GM23248 (cell line): ENCODE measurements around the gene APOL3. TPM values are rescaled to one million over a fixed set of nuclear protein-coding genes. Genes with fewer than 3 reads are reported as not detected.
"Not testable (repeated sequence)": the region's sequence is repeated elsewhere in the genome, so short reads cannot be mapped to it uniquely, and the experiment has no call there.

Source experiments
- DNase-seq: peaks from one replicate; pipeline ENCODE4 v3.0.0-alpha.2; 2015
- H2AFZ ChIP-seq: fragments of 200-600 bp; sonication (generic); 2 replicates; pipeline ENCODE4 v1.6.1; 2016; ENCODE audit warnings: antibody characterized with exemption
- H3F3A ChIP-seq: fragments of 200-600 bp; sonication (generic); 2 replicates; pipeline ENCODE4 v1.6.1; 2016; ENCODE audit warnings: mild to moderate bottlenecking, antibody characterized with exemption, mixed run types; ENCODE audit not compliant: insufficient read depth
- H3K27ac ChIP-seq: fragments of 200-600 bp; sonication (generic); 2 replicates; pipeline ENCODE4 v1.5.1; 2016; ENCODE audit warnings: mild to moderate bottlenecking
- H3K27me3 ChIP-seq: fragments of 200-600 bp; sonication (generic); replicated peaks from 2 replicates; pipeline ENCODE4 v1.6.1; 2016; ENCODE audit warnings: mild to moderate bottlenecking; ENCODE audit not compliant: insufficient read depth
- H3K36me3 ChIP-seq: fragments of 200-600 bp; sonication (generic); 2 replicates; pipeline ENCODE4 v1.6.1; 2016; ENCODE audit warnings: low read depth, mild to moderate bottlenecking
- H3K4me1 ChIP-seq: fragments of 200-600 bp; sonication (generic); 2 replicates; pipeline ENCODE4 v1.6.1; 2016; ENCODE audit warnings: mild to moderate bottlenecking; ENCODE audit not compliant: insufficient read depth
- H3K4me2 ChIP-seq: fragments of 200-600 bp; sonication (generic); one replicate; pipeline ENCODE4 v1.6.1; 2016; ENCODE audit warnings: mild to moderate bottlenecking; ENCODE audit not compliant: unreplicated experiment
- H3K4me3 ChIP-seq: fragments of 200-600 bp; sonication (generic); 2 replicates; pipeline ENCODE4 v1.5.1; 2016; ENCODE audit warnings: mild to moderate bottlenecking
- H3K79me2 ChIP-seq: fragments of 200-600 bp; sonication (generic); 2 replicates; pipeline ENCODE4 v1.6.1; 2016; ENCODE audit warnings: mild to moderate bottlenecking; ENCODE audit not compliant: insufficient read depth
- H3K9ac ChIP-seq: fragments of 200-600 bp; sonication (generic); 2 replicates; pipeline ENCODE4 v1.6.1; 2016; ENCODE audit warnings: mild to moderate bottlenecking
- H3K9me2 ChIP-seq: fragments of 200-600 bp; sonication (generic); 2 replicates; pipeline ENCODE4 v1.6.1; 2016; ENCODE audit warnings: mixed run types, mild to moderate bottlenecking, moderate library complexity; ENCODE audit not compliant: insufficient read depth
- H3K9me3 ChIP-seq: fragments of 200-600 bp; sonication (generic); one replicate; pipeline ENCODE4 v1.6.1; 2017; ENCODE audit warnings: low read depth
- H4K20me1 ChIP-seq: fragments of 200-600 bp; sonication (generic); 2 replicates; pipeline ENCODE4 v1.6.0; 2016; ENCODE audit not compliant: insufficient read depth
- EZH2 ChIP-seq: fragments of 200-600 bp; sonication (generic); IDR thresholded peaks from 2 replicates; pipeline ENCODE4 v1.6.1; 2018; ENCODE audit warnings: antibody characterized with exemption, mild to moderate bottlenecking; ENCODE audit not compliant: insufficient read depth, poor library complexity, severe bottlenecking
- EZH2phosphoT487 ChIP-seq: fragments of 200-600 bp; sonication (generic); IDR thresholded peaks from 2 replicates; pipeline ENCODE4 v1.6.1; 2018; ENCODE audit warnings: antibody characterized with exemption, moderate library complexity, mild to moderate bottlenecking, low read depth; ENCODE audit not compliant: insufficient read depth
- WGBS, 2 experiments: methylation state at CpG; one replicate each; pipeline ENCODE4 v1.1.6; 2015 to 2017; ENCODE audit warnings: low lambda C conversion rate in 2 of 2, low coverage in 1 of 2; ENCODE audit errors: missing lambda C conversion rate in 2 of 2; 5-methylcytosine and 5-hydroxymethylcytosine counted together
- in situ Hi-C: fragments of 300-500 bp; cut with MboI; formaldehyde crosslinking; loops from 2 replicates; pipeline ENCODE4 v1.15.0; 2020
- polyA plus RNA-seq: library from polyadenylated mRNA; unstranded; fragments of >200 nt; fragmentation: Nextera tagmentation; extraction: Ambion mirVana; gene quantifications from 2 replicates; pipeline ENCODE4 v1.2.1, GENCODE V29; 2016
- total RNA-seq: library from RNA; depleted of rRNA; stranded (reverse); fragments of >200 nt; shearing (Covaris generic); gene quantifications from 2 replicates; pipeline ENCODE4 v1.2.3, GENCODE V29; 2014; rRNA removed

The APOL3 gene
- total and polyA plus RNA-seq, 2 experiments from 2014 or later = 4.0 to 5.5 TPM

GRCh38 chr22:36100134-36100824 is 60.3 kb downstream of the APOL3 start:
- no peaks in the 10 kb centered on the region for H4K20me1 ChIP-seq
- no peaks in the 10 kb centered on the region for H3K27me3 ChIP-seq
- no peaks in the 10 kb centered on the region for H3K9me3 ChIP-seq
- H3K9me2 ChIP-seq = no peaks in the 10 kb centered on the region
- in situ Hi-C loops = loop anchor here (25.0 kb wide), 1 partner anchor 663 kb away; no protein-coding TSS in a partner anchor
- H3K4me3 ChIP-seq = no peak overlapping the region
- H3K4me1 ChIP-seq = no peaks in the 10 kb centered on the region
- H3K9ac ChIP-seq = no peak overlapping the region
- no peak overlapping the region for H3K4me2 ChIP-seq
- H3K27ac ChIP-seq = no peak overlapping the region
- H3K36me3 ChIP-seq = no peaks in the 10 kb centered on the region
- H2AFZ ChIP-seq = no peak overlapping the region
- no peaks in the 10 kb centered on the region for H3F3A ChIP-seq
- TF ChIP-seq EZH2phosphoT487 = no peak
- no peak for TF ChIP-seq EZH2
- 66 to 68% methylated on average over 9 of the region's 9 CpGs for WGBS, 2 experiments
- H3K79me2 ChIP-seq = no peaks in the 10 kb centered on the region
- no peak for DNase-seq

- H3F3A ChIP-seq, H3K9ac ChIP-seq, in situ Hi-C loops, H3K4me3 ChIP-seq, H3K4me2 ChIP-seq, H2AFZ ChIP-seq, H3K27me3 ChIP-seq, H3K36me3 ChIP-seq, H3K27ac ChIP-seq, H3K4me1 ChIP-seq, H3K79me2 ChIP-seq, DNase-seq, H4K20me1 ChIP-seq, H3K9me3 ChIP-seq, H3K9me2 ChIP-seq: not testable (repeated sequence)
- WGBS, 2 experiments = 82% methylated on average over 10 of the region's 10 CpGs
Measured at GRCh38 chr22:36099561-36099960, 61.0 kb downstream of the APOL3 start.

DNA sequence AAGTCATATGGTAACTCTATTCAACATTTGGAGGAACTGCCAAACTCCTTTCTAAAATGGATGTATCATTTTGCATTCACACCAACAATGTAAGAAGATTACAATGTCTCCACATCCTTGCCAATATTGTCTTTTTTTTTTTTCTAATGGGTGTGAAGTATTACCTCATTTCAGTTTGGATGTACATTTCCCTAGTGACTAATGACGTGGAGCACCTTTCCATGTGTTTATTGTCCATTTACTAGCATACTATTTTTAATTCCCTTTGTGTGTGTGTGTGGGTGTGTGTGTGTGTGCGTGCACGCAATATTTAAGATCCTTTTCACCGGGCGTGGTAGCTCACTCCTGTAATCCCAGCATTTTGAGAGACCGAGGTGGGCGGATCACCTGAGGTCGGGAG is 62.7 kb downstream of the APOL3 start:
- Histone ChIP-seq H3K79me2 (no peaks in the 10 kb centered on the region), H4K20me1 (no peaks in the 10 kb centered on the region), H3K36me3 (no peaks in the 10 kb centered on the region), H3K9me3 (no peaks in the 10 kb centered on the region), H3K9me2 (no peaks in the 10 kb centered on the region), H3K27me3 (no peaks in the 10 kb centered on the region), H3K9ac (no peak overlapping the region), H2AFZ (no peak overlapping the region), H3K4me3 (no peak overlapping the region), H3K4me2 (no peak overlapping the region), H3K4me1 (no peaks in the 10 kb centered on the region), H3K27ac (no peak overlapping the region), H3F3A (no peaks in the 10 kb centered on the region)
- 86% methylated on average over 8 of the region's 8 CpGs for WGBS, 2 experiments
- in situ Hi-C loops = no loop called here
- DNase-seq = no peak
- TF ChIP-seq EZH2phosphoT487 (no peak), EZH2 (no peak)

DNA sequence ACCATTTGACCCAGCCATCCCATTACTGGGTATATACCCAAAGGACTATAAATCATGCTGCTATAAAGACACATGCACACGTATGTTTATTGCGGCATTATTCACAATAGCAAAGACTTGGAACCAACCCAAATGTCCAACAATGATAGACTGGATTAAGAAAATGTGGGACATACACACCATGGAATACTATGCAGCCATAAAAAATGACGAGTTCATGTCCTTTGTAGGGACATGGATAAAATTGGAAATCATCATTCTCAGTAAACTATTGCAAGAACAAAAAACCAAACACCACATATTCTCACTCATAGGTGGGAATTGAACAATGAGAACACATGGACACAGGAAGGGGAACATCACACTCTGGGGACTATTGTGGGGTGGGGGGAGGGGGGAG is 69.8 kb downstream of the APOL3 start:
- WGBS, 2 experiments = 82 to 88% methylated on average over 3 of the region's 3 CpGs
- DNase-seq, H3K27ac ChIP-seq, H3K4me2 ChIP-seq, H3F3A ChIP-seq, H3K79me2 ChIP-seq, H3K9me3 ChIP-seq, in situ Hi-C loops, H3K9ac ChIP-seq, H3K4me3 ChIP-seq, H3K27me3 ChIP-seq, H4K20me1 ChIP-seq, H3K9me2 ChIP-seq, H3K36me3 ChIP-seq, H3K4me1 ChIP-seq, H2AFZ ChIP-seq: not testable (repeated sequence)

Other genes with a start within 250 kb of the APOL3 start
- gene RBFOX2, start 131.9 kb downstream of the APOL3 start, total RNA-seq = 136 and 139 TPM in 2 replicates
- gene RBFOX2, start 131.9 kb downstream of the APOL3 start, polyA plus RNA-seq = 127 and 135 TPM in 2 replicates
- gene APOL4, start 41.1 kb upstream of the APOL3 start, total RNA-seq = not detected in 2 replicates
- gene APOL4, start 41.1 kb upstream of the APOL3 start, polyA plus RNA-seq = 0.06 TPM in 1 of 2 replicates, not detected in the other
- gene APOL2, start 78.8 kb upstream of the APOL3 start, total RNA-seq = 37.7 and 43.8 TPM in 2 replicates
- 28.4 and 31.6 TPM in 2 replicates for gene APOL2, start 78.8 kb upstream of the APOL3 start, polyA plus RNA-seq
- 8.3 and 8.6 TPM in 2 replicates for gene APOL1, start 92.4 kb upstream of the APOL3 start, total RNA-seq
- 12.8 and 14.2 TPM in 2 replicates for gene APOL1, start 92.4 kb upstream of the APOL3 start, polyA plus RNA-seq
- gene MYH9, start 227.2 kb upstream of the APOL3 start, total RNA-seq = 420 and 453 TPM in 2 replicates
- gene MYH9, start 227.2 kb upstream of the APOL3 start, polyA plus RNA-seq = 282 and 287 TPM in 2 replicates